ENCODE measurements around the gene TMEM220.

- TF ChIP-seq CTCF (IDR thresholded peaks at IDR 0.05; ENCODE audit: low read depth, low read length): no peak
- TF ChIP-seq EZH2phosphoT487 (IDR thresholded peaks at IDR 0.05; ENCODE audit: low read depth): no peak
These were observed 42.3 kb downstream of the TMEM220 start for GRCh38 chr17:10687499-10687898.
